H1 (cell line): ENCODE data around the gene BNIP5. TPM values are rescaled to one million over a fixed set of nuclear protein-coding genes. Genes with fewer than 3 reads are reported as not detected.

ENCODE experiments used
- CTCF ChIA-PET: fragments of 300-600 bp; sonication (Branson Sonifier 250); formaldehyde crosslinking; loops from one replicate; lab custom pipeline; 2021; ENCODE audit not compliant: partially characterized antibody; lab: Charles Lee
- POLR2A ChIA-PET: fragments of 300-600 bp; sonication (Branson Sonifier 250); formaldehyde crosslinking; loops from one replicate; lab custom pipeline; 2021; ENCODE audit warnings: inconsistent platforms; ENCODE audit not compliant: partially characterized antibody; lab: Charles Lee
- DNase-seq, 2 experiments: peaks; one replicate each; pipeline versions ENCODE4 v3.0.0 to v3.0.0-alpha.2; 2010 to 2022; ENCODE audit warnings: low spot score in 2 of 2, low read depth in 1 of 2, mixed read lengths in 1 of 2
- FAIRE-seq: peaks from 2 replicates; lab custom pipeline; 2011; peaks lifted over from hg19 to GRCh38; lab: Jason Lieb, UNC
- H2AFZ ChIP-seq: 2 replicates; pipeline ENCODE4 v1.8.1; 2012; ENCODE audit warnings: low read length, inconsistent platforms
- H2AK5ac ChIP-seq: 2 replicates; pipeline ENCODE4 v1.6.1; 2013; ENCODE audit warnings: low read depth, low read length
- H2BK120ac ChIP-seq: replicated peaks from 2 replicates; pipeline ENCODE3; 2013; ENCODE audit warnings: low read depth, low read length, inconsistent platforms
- H2BK12ac ChIP-seq: 2 replicates; pipeline ENCODE4 v1.6.1; 2013; ENCODE audit warnings: low read depth, low read length
- H2BK15ac ChIP-seq: 2 replicates; pipeline ENCODE4 v1.6.1; 2013; ENCODE audit warnings: low read length
- H2BK20ac ChIP-seq: 2 replicates; pipeline ENCODE4 v1.6.1; 2013; ENCODE audit warnings: low read length
- H2BK5ac ChIP-seq: 2 replicates; pipeline ENCODE4 v1.6.1; 2013; ENCODE audit warnings: low read depth, low read length
- H3K14ac ChIP-seq: 2 replicates; pipeline ENCODE4 v1.6.1; 2013; ENCODE audit warnings: inconsistent platforms; ENCODE audit not compliant: insufficient read length
- H3K18ac ChIP-seq: 2 replicates; pipeline ENCODE4 v1.6.1; 2013; ENCODE audit warnings: low read length; ENCODE audit errors: extremely low read depth
- H3K23ac ChIP-seq: 2 replicates; pipeline ENCODE4 v1.6.1; 2013; ENCODE audit warnings: inconsistent platforms; ENCODE audit not compliant: insufficient read length
- H3K23me2 ChIP-seq: 2 replicates; pipeline ENCODE4 v1.6.1; 2013; ENCODE audit warnings: low read depth, low read length
- H3K27ac ChIP-seq: 2 replicates; pipeline ENCODE4 v1.6.1; 2011; ENCODE audit warnings: low read depth, low read length, inconsistent platforms
- H3K27me3 ChIP-seq, 4 experiments: replicated peaks in 1 of 4; 1 replicate in 1 of 4; 2 replicates in 3 of 4; pipeline versions ENCODE4 v1.6.1 to v1.8.1; 2011 to 2013; ENCODE audit warnings: low read length in 3 of 4, mild to moderate bottlenecking in 3 of 4, inconsistent platforms in 2 of 4, mixed read lengths in 2 of 4, moderate library complexity in 1 of 4; ENCODE audit not compliant: control insufficient read depth in 3 of 4, insufficient read depth in 3 of 4; ENCODE audit errors: extremely low read depth in 1 of 4
- H3K36me3 ChIP-seq, 4 experiments: 2 replicates each; pipeline versions ENCODE4 v1.6.1 to v1.8.1; 2011 to 2013; ENCODE audit warnings: mild to moderate bottlenecking in 4 of 4, low read length in 3 of 4, moderate library complexity in 2 of 4, control low read depth in 1 of 4, inconsistent platforms in 1 of 4; ENCODE audit not compliant: insufficient read depth in 4 of 4, control insufficient read depth in 2 of 4
- H3K4ac ChIP-seq: replicated peaks from 2 replicates; pipeline ENCODE3; 2013; ENCODE audit warnings: low read length, low read depth, mixed read lengths, inconsistent platforms; ENCODE audit not compliant: insufficient read length
- H3K4me1 ChIP-seq, 4 experiments: replicated peaks in 1 of 4; 1 replicate in 1 of 4; 2 replicates in 3 of 4; pipeline versions ENCODE4 v1.6.1 to v1.8.1; 2011 to 2013; ENCODE audit warnings: low read length in 3 of 4, inconsistent platforms in 2 of 4, mixed read lengths in 1 of 4; ENCODE audit not compliant: insufficient read depth in 4 of 4, control insufficient read depth in 3 of 4
- H3K4me2 ChIP-seq, 2 experiments: 2 replicates each; pipeline versions ENCODE4 v1.6.1 to v1.8.1; 2011 to 2013; ENCODE audit warnings: low read depth in 2 of 2, low read length in 2 of 2, control low read depth in 1 of 2, inconsistent platforms in 1 of 2, mild to moderate bottlenecking in 1 of 2; ENCODE audit not compliant: insufficient read depth in 1 of 2
- H3K4me3 ChIP-seq, 4 experiments: fragments of 200-600, 300-600 bp in 1 of 4; sonication (generic), shearing (Covaris generic), sonication (Bioruptor Twin) in 1 of 4; 2 replicates each; pipeline versions ENCODE4 v1.5.1 to v1.8.1; 2011 to 2016; ENCODE audit warnings: low read length in 4 of 4, low read depth in 3 of 4, control low read depth in 2 of 4, inconsistent platforms in 2 of 4, mild to moderate bottlenecking in 2 of 4, mixed read lengths in 1 of 4, moderate library complexity in 1 of 4; ENCODE audit not compliant: insufficient read depth in 2 of 4; ENCODE audit errors: extremely low read depth in 1 of 4
- H3K56ac ChIP-seq: replicated peaks from 2 replicates; pipeline ENCODE3; 2013; ENCODE audit warnings: low read depth, mild to moderate bottlenecking, mixed read lengths, low read length, inconsistent platforms; ENCODE audit not compliant: insufficient read length
- H3K79me1 ChIP-seq: 2 replicates; pipeline ENCODE4 v1.6.1; 2013; ENCODE audit warnings: low read depth, low read length, control low read depth
- H3K79me2 ChIP-seq, 2 experiments: 2 replicates each; pipeline versions ENCODE4 v1.6.1 to v1.8.1; 2012 to 2013; ENCODE audit warnings: low read length in 2 of 2, mild to moderate bottlenecking in 2 of 2, inconsistent platforms in 1 of 2; ENCODE audit not compliant: insufficient read depth in 2 of 2, control insufficient read depth in 1 of 2
- H3K9ac ChIP-seq, 4 experiments: replicated peaks in 1 of 4; 1 replicate in 1 of 4; 2 replicates in 3 of 4; pipeline versions ENCODE4 v1.6.1 to v1.8.1; 2011 to 2013; ENCODE audit warnings: low read depth in 3 of 4, low read length in 3 of 4, control low read depth in 2 of 4, mild to moderate bottlenecking in 2 of 4, moderate library complexity in 2 of 4, inconsistent platforms in 1 of 4; ENCODE audit errors: extremely low read depth in 1 of 4
- H3K9me3 ChIP-seq, 2 experiments: 2 replicates each; pipeline versions ENCODE4 v1.6.1 to v1.8.1; 2012 to 2013; ENCODE audit warnings: mild to moderate bottlenecking in 2 of 2, moderate library complexity in 2 of 2, control low read depth in 1 of 2, inconsistent platforms in 1 of 2, low read depth in 1 of 2, low read length in 1 of 2, mixed read lengths in 1 of 2; ENCODE audit not compliant: insufficient read depth in 2 of 2
- H4K20me1 ChIP-seq, 2 experiments: replicated peaks in 1 of 2; 2 replicates each; pipeline versions ENCODE3 to v1.8.1; 2011 to 2013; ENCODE audit warnings: inconsistent platforms in 2 of 2, low read length in 2 of 2, mild to moderate bottlenecking in 1 of 2; ENCODE audit not compliant: insufficient read depth in 2 of 2, control insufficient read depth in 1 of 2
- H4K5ac ChIP-seq: 2 replicates; pipeline ENCODE4 v1.6.1; 2013; ENCODE audit warnings: low read length, low read depth, mixed read lengths, inconsistent platforms; ENCODE audit not compliant: insufficient read length
- H4K8ac ChIP-seq: 2 replicates; pipeline ENCODE4 v1.8.0; 2013; ENCODE audit warnings: mild to moderate bottlenecking, moderate library complexity, low read length, inconsistent platforms; ENCODE audit not compliant: insufficient read depth; ENCODE audit errors: extremely low read depth
- H4K91ac ChIP-seq: replicated peaks from 2 replicates; pipeline ENCODE3; 2013; ENCODE audit warnings: low read length, mixed read lengths, inconsistent platforms; ENCODE audit not compliant: insufficient read length
- CTBP2 ChIP-seq: IDR thresholded peaks from 2 replicates; pipeline ENCODE4 v1.7.0; 2011; ENCODE audit warnings: borderline replicate concordance, mild to moderate bottlenecking, moderate library complexity, mixed read lengths, low read length; ENCODE audit not compliant: insufficient read depth, insufficient read length
- E2F6 ChIP-seq: IDR thresholded peaks from 2 replicates; pipeline ENCODE4 v1.6.1; 2012; ENCODE audit warnings: inconsistent platforms
- KDM4A ChIP-seq: IDR thresholded peaks from one replicate; pipeline ENCODE4 v1.7.1; 2012; ENCODE audit warnings: low read depth, mild to moderate bottlenecking, moderate library complexity, low read length, inconsistent platforms; ENCODE audit not compliant: severe bottlenecking
- MAFK ChIP-seq: IDR thresholded peaks from 2 replicates; pipeline ENCODE4 v1.6.1; 2012; ENCODE audit warnings: low read depth, mild to moderate bottlenecking, improper control_type of control experiment, low read length
- PHF8 ChIP-seq: fragments of 200-600 bp; sonication (generic); conservative IDR thresholded peaks from 2 replicates; pipeline ENCODE4 v1.7.1; 2012; ENCODE audit warnings: low read depth, mild to moderate bottlenecking, inconsistent platforms, low read length, moderate library complexity
- SIN3A ChIP-seq, 2 experiments: IDR thresholded peaks in 1 of 2; conservative IDR thresholded peaks in 1 of 2; 2 replicates each; pipeline ENCODE4 v1.6.1; 2011 to 2012; ENCODE audit warnings: low read length in 2 of 2, improper control_type of control experiment in 1 of 2, low read depth in 1 of 2, mild to moderate bottlenecking in 1 of 2
- SIX5 ChIP-seq: IDR thresholded peaks from 2 replicates; pipeline ENCODE4 v1.6.1; 2011; ENCODE audit warnings: mild to moderate bottlenecking, low read depth, low read length
- SRF ChIP-seq: IDR thresholded peaks from 2 replicates; pipeline ENCODE4 v1.6.1; 2011; ENCODE audit warnings: mild to moderate bottlenecking, low read depth, low read length, moderate library complexity
- TCF12 ChIP-seq: IDR thresholded peaks from 2 replicates; pipeline ENCODE4 v1.6.1; 2011; ENCODE audit warnings: low read depth, mild to moderate bottlenecking, low read length
- ZNF274 ChIP-seq: IDR thresholded peaks from 2 replicates; pipeline ENCODE4 v1.7.0; 2012; ENCODE audit warnings: low read length, borderline replicate concordance; ENCODE audit errors: extremely low read depth
- WGBS, 2 experiments: shearing (Covaris generic) in 1 of 2; methylation state at CpG; one replicate each; pipeline versions ENCODE4 v1.1.6 to v1.1.7; 2013 to 2015; ENCODE audit warnings: low lambda C conversion rate in 2 of 2, mixed read lengths in 2 of 2, inconsistent platforms in 1 of 2, low coverage in 1 of 2, missing lambda C conversion rate in 1 of 2; ENCODE audit not compliant: insufficient replicate concordance in 2 of 2, insufficient coverage in 1 of 2, insufficient read length in 1 of 2; ENCODE audit errors: extremely low coverage in 1 of 2, missing lambda C conversion rate in 1 of 2; 5-methylcytosine and 5-hydroxymethylcytosine counted together
- polyA plus RNA-seq, 7 experiments: library from polyadenylated mRNA; depleted of rRNA in 3 of 7; stranded (reverse) in 5 of 7; unstranded in 2 of 7; fragments of >200 nt in 5 of 7; fragments of 200-250 nt in 2 of 7; gene quantifications; 1 replicate in 5 of 7; 2 replicates in 1 of 7; 4 replicates in 1 of 7; pipeline versions ENCODE4 v1.2.1 to v1.2.3, GENCODE V29; 2011 to 2013; ENCODE audit warnings: missing spikeins in 2 of 7, mixed read lengths in 2 of 7
- total RNA-seq: library from RNA; stranded (reverse); fragmentation: NEBNext Ultra II Directional; extraction: Animal tissue kit (Norgen Biotek cat#: 25700); gene quantifications from 2 replicates; pipeline ENCODE4 v1.2.1, GENCODE V29; 2021
- TF ChIP-seq, protein P1 (sequence below): IDR thresholded peaks from 2 replicates; pipeline ENCODE4 v1.6.1; 2011; ENCODE audit warnings: low read length, improper control_type of control experiment

Gene BNIP5
- total and polyA plus RNA-seq, 2 of the 8 experiments (the other 6 are each of a cell fraction or from before 2014, with no cell fraction given): not detected

GRCh38 chr6:36374194-36374593, 37.5 kb upstream of the BNIP5 start:
- Histone ChIP-seq H2BK5ac (no peak overlapping the region), H3K4me2 (no peak overlapping the region), H3K36me3 (no peaks in the 10 kb centered on the region), H2BK12ac (no peak overlapping the region), H3K18ac (no peak overlapping the region), H3K23ac (no peak overlapping the region), H3K27ac (no peak overlapping the region), H3K79me2 (no peaks in the 10 kb centered on the region), H4K5ac (no peak overlapping the region), H3K4me1 (peaks cover 0 to 10% (median 6%) of the 10 kb centered on the region in 4 experiments; a peak in 4 of 7 replicates), H3K4ac (no peak overlapping the region), H3K9ac (no peak overlapping the region), H3K27me3 (no peaks in the 10 kb centered on the region), H2AK5ac (no peak overlapping the region), H4K91ac (no peak overlapping the region), H3K23me2 (no peaks in the 10 kb centered on the region; the same call in 1 of the 2 replicates), H2BK20ac (no peak overlapping the region), H3K79me1 (no peaks in the 10 kb centered on the region), H3K9me3 (no peaks in the 10 kb centered on the region), H2BK120ac (no peak overlapping the region), H4K8ac (no peak overlapping the region), H2BK15ac (no peak overlapping the region), H2AFZ (no peak overlapping the region), H4K20me1 (no peaks in the 10 kb centered on the region), H3K56ac (no peak overlapping the region), H3K4me3 (no peak overlapping the region), H3K14ac (no peak overlapping the region)
- FAIRE-seq (no peak), DNase-seq (no peak)
- POLR2A ChIA-PET: interaction anchor here (0.7 to 0.9 kb wide), 2 partner anchors 11 to 226 kb away, joined by 3 read pairs; no protein-coding TSS in a partner anchor
- CTCF ChIA-PET: interaction anchor here (0.6 to 1.8 kb wide), 10 partner anchors 10 to 355 kb away, joined by 3 to 6 read pairs (median 3); no protein-coding TSS in a partner anchor
- 94% methylated on average over 4 of the region's 4 CpGs; no CpG with 5 or more reads in 1 of the 2 experiments for WGBS, 2 experiments
- TF ChIP-seq, protein P1, sequence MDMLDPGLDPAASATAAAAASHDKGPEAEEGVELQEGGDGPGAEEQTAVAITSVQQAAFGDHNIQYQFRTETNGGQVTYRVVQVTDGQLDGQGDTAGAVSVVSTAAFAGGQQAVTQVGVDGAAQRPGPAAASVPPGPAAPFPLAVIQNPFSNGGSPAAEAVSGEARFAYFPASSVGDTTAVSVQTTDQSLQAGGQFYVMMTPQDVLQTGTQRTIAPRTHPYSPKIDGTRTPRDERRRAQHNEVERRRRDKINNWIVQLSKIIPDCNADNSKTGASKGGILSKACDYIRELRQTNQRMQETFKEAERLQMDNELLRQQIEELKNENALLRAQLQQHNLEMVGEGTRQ: no peak
- TF ChIP-seq SIN3A (conservative IDR thresholded peaks at IDR 0.05 in 1 of 2, IDR thresholded peaks at IDR 0.05 in 1 of 2; ENCODE audit: low read depth in 1 of 2, low read length in 2 of 2) (no peak), SIX5 (no peak), MAFK (no peak), KDM4A (no peak), SRF (no peak), CTBP2 (no peak), TCF12 (no peak), PHF8 (no peak), E2F6 (no peak), ZNF274 (no peak)
